K562 (cell line): ENCODE results near the gene HMOX2. TPM values are rescaled to one million over a fixed set of nuclear protein-coding genes. Genes with fewer than 3 reads are reported as not detected.

Experiments
- ATAC-seq: fragments of 200-7000 bp; cut with Tn5 transposase; 3 replicates; pipeline ENCODE4 v1.9.1; 2020; ENCODE audit warnings: moderate library complexity
- BruUV-seq: library from RNA; stranded (reverse); fragments of 400-500 nt; replicated peaks from 2 replicates; lab custom pipeline; 2021; lab: Mats Ljungman, UMichigan
- CTCF ChIA-PET: fragments of 300-600 bp; formaldehyde crosslinking; extraction: SDS; loops from one replicate; lab custom pipeline; 2021; ENCODE audit warnings: low intra/inter-chr PET ratio; lab: Yijun Ruan, JAX
- POLR2A ChIA-PET: fragments of 300-600, 350-650 bp; sonication (Branson Sonifier 250); formaldehyde crosslinking; extraction: SDS; loops from one replicate; lab custom pipeline; 2021; ENCODE audit warnings: antibody characterized with exemption, inconsistent platforms; lab: Yijun Ruan, JAX
- DNase-seq, 4 experiments: peaks; one replicate each; pipeline versions ENCODE4 v3.0.0 to v3.0.0-alpha.2; 2011 to 2018; ENCODE audit warnings: low spot score in 3 of 4, mixed read lengths in 3 of 4; ENCODE audit errors: extremely low read depth in 1 of 4
- FAIRE-seq: peaks from 2 replicates; lab custom pipeline; 2011; peaks lifted over from hg19 to GRCh38; lab: Jason Lieb, UNC
- H2AFZ ChIP-seq: 2 replicates; pipeline ENCODE4 v1.6.0; 2011; ENCODE audit warnings: low read depth, low read length, control low read depth, inconsistent platforms
- H3K27ac ChIP-seq: fragments of 200-600 bp; 3 replicates; pipeline ENCODE4 v1.8.0; 2011; ENCODE audit warnings: low read depth, mild to moderate bottlenecking, control low read depth, inconsistent platforms, low read length, moderate library complexity, mixed read lengths; ENCODE audit errors: extremely low read depth
- H3K27me3 ChIP-seq, 2 experiments: fragments of 300-600 bp in 1 of 2; 2 replicates in 1 of 2; 3 replicates in 1 of 2; pipeline versions ENCODE4 v1.6.0 to v1.8.0; 2011; ENCODE audit warnings: inconsistent platforms in 2 of 2, low read length in 2 of 2, mild to moderate bottlenecking in 1 of 2, mixed read lengths in 1 of 2, moderate library complexity in 1 of 2; ENCODE audit not compliant: control insufficient read depth in 2 of 2, insufficient read depth in 2 of 2
- H3K36me3 ChIP-seq: fragments of 300-600 bp; 3 replicates; pipeline ENCODE4 v1.8.0; 2011; ENCODE audit warnings: mild to moderate bottlenecking, low read length, inconsistent platforms; ENCODE audit not compliant: control insufficient read depth, insufficient read depth
- H3K4me1 ChIP-seq, 2 experiments: fragments of 200-600 bp in 1 of 2; replicated peaks in 1 of 2; 2 replicates in 1 of 2; 3 replicates in 1 of 2; pipeline versions ENCODE4 v1.5.1 to v1.8.0; 2011; ENCODE audit warnings: inconsistent platforms in 2 of 2, low read length in 2 of 2, mild to moderate bottlenecking in 1 of 2, mixed read lengths in 1 of 2, moderate library complexity in 1 of 2; ENCODE audit not compliant: control insufficient read depth in 2 of 2, insufficient read depth in 2 of 2
- H3K4me2 ChIP-seq: 2 replicates; pipeline ENCODE4 v1.6.1; 2011; ENCODE audit warnings: low read length, control low read depth, inconsistent platforms, mixed read lengths; ENCODE audit not compliant: insufficient read depth
- H3K4me3 ChIP-seq: fragments of 200-600 bp; sonication (generic), shearing (Covaris generic); 2 replicates; pipeline ENCODE4 v1.5.1; 2016; ENCODE audit warnings: control low read depth, inconsistent platforms
- H3K79me2 ChIP-seq: fragments of 200-600 bp; 3 replicates; pipeline ENCODE4 v1.8.0; 2011; ENCODE audit warnings: low read length, inconsistent platforms; ENCODE audit not compliant: control insufficient read depth, insufficient read depth
- H3K9ac ChIP-seq, 2 experiments: 2 replicates each; pipeline versions ENCODE4 v1.6.0 to v1.6.1; 2011; ENCODE audit warnings: low read depth in 2 of 2, low read length in 2 of 2, control low read depth in 1 of 2, inconsistent platforms in 1 of 2, mild to moderate bottlenecking in 1 of 2, mixed read lengths in 1 of 2; ENCODE audit not compliant: insufficient read depth in 1 of 2
- H3K9me1 ChIP-seq: one replicate; pipeline ENCODE4 v1.6.0; 2011; ENCODE audit warnings: inconsistent platforms, mild to moderate bottlenecking, low read length, moderate library complexity; ENCODE audit not compliant: control insufficient read depth, insufficient read depth
- H3K9me3 ChIP-seq: replicated peaks from 2 replicates; pipeline ENCODE4 v1.5.1; 2011; ENCODE audit warnings: low read depth, low read length, inconsistent platforms; ENCODE audit not compliant: control insufficient read depth, insufficient read depth
- H4K20me1 ChIP-seq: replicated peaks from 2 replicates; pipeline ENCODE4 v1.6.1; 2011; ENCODE audit warnings: low read length, inconsistent platforms, mixed read lengths; ENCODE audit not compliant: control insufficient read depth, insufficient read depth
- FOXK2 ChIP-seq, 2 experiments: fragments of 450-650 bp; IDR thresholded peaks in 1 of 2; conservative IDR thresholded peaks in 1 of 2; 2 replicates each; pipeline ENCODE4 v1.6.1; 2016; ENCODE audit warnings: low read depth in 2 of 2, mild to moderate bottlenecking in 1 of 2
- WGBS: fragments of 100-300 bp; shearing (Covaris generic); methylation state at CpG from one replicate; pipeline ENCODE4 v1.1.6; 2016; ENCODE audit warnings: low coverage, mixed read lengths; ENCODE audit not compliant: insufficient coverage; ENCODE audit errors: missing lambda C conversion rate; 5-methylcytosine and 5-hydroxymethylcytosine counted together
- in situ Hi-C: fragments of 300-500 bp; cut with MboI; formaldehyde crosslinking; loops from 4 replicates; pipeline ENCODE4 v1.15.0; 2018; ENCODE audit warnings: inconsistent platforms, mixed read lengths
- intact Hi-C: fragments of 100-400 bp; cut with micrococcal nuclease; formaldehyde crosslinking; loops from 2 replicates; pipeline ENCODE4 v1.14.2; 2022
- polyA plus RNA-seq, 8 experiments: library from polyadenylated mRNA; depleted of rRNA in 4 of 8; stranded (reverse) in 5 of 8; unstranded in 3 of 8; fragments of >200 nt; fragmentation: Nextera tagmentation in 2 of 8; fragmentation: Illumina TruSeq in 1 of 8; extraction: Ambion mirVana in 2 of 8; extraction: Trizol in 1 of 8; gene quantifications; 2 replicates each; pipeline versions ENCODE4 v1.2.1 to v1.2.3, GENCODE V29; 2011 to 2014; ENCODE audit warnings: inconsistent platforms in 1 of 8, missing spikeins in 1 of 8
- total RNA-seq, 7 experiments: library from RNA; depleted of rRNA in 6 of 7; stranded (reverse); fragments of >200 nt in 6 of 7; fragmentation: Illumina TruSeq in 2 of 7; extraction: Trizol in 2 of 7; gene quantifications; 2 replicates each; pipeline versions ENCODE4 v1.2.1 to v1.2.3, GENCODE V29; 2011 to 2021; ENCODE audit warnings: low replicate concordance in 1 of 7
- TF ChIP-seq, protein P1 (sequence below): sonication (generic); formaldehyde crosslinking; IDR thresholded peaks from 2 replicates; pipeline ENCODE4 v1.8.1; 2023; ENCODE audit warnings: mild to moderate bottlenecking, missing genetic modification reagents
- TF ChIP-seq, protein P2 (sequence below), 3 experiments: IDR thresholded peaks in 2 of 3; conservative IDR thresholded peaks in 1 of 3; 2 replicates each; pipeline ENCODE4 v1.5.1; 2011 to 2012; ENCODE audit warnings: low read length in 3 of 3, mild to moderate bottlenecking in 3 of 3, control low read depth in 2 of 3, improper control_type of control experiment in 1 of 3, inconsistent platforms in 1 of 3, low read depth in 1 of 3, mixed read lengths in 1 of 3, moderate library complexity in 1 of 3; ENCODE audit not compliant: insufficient read depth in 2 of 3

Gene HMOX2
- total and polyA plus RNA-seq, 9 of the 15 experiments (the other 6 are each of a cell fraction or from before 2014, with no cell fraction given): 26.8 to 87.4 (median 57.4) TPM

DNA sequence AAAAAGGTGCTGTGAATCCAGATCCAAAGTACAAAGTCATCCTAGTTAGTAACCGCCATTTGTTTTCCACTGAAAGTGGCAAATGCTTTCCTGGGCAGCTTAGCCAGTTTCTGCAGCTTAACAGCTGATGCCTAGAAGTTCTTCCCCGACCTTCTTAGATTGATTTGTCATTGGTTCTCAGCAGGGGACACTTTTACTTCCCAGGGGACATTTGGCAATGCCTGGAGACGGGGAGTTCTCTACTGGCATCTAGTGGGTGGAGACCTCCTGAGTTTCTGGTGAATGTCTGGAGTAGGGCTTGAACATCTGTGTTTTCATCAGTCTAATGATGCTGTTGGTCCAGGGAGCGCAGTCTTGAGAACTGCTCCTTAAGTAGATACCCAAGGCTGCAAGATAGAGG is 43.0 kb upstream of the HMOX2 start:
- Histone ChIP-seq H3K79me2 (peaks cover 72% of the 10 kb centered on the region), H4K20me1 (no peaks in the 10 kb centered on the region), H3K27me3 (no peaks in the 10 kb centered on the region), H3K9ac (peak overlapping the region; percentile 53 to 74; a peak in 3 of 4 replicates), H2AFZ (0 out of 2 replicates have a peak overlapping the region, but pooled peaks have one; percentile 76), H3K4me2 (peak overlapping the region; percentile 82), H3K4me1 (peaks cover 13 to 25% of the 10 kb centered on the region in 2 experiments; a peak in 4 of 5 replicates), H3K4me3 (peak overlapping the region; percentile 45), H3K9me3 (no peaks in the 10 kb centered on the region), H3K36me3 (peaks cover 76% of the 10 kb centered on the region), H3K27ac (peak overlapping the region; percentile 87), H3K9me1 (no peaks in the 10 kb centered on the region)
- ATAC-seq (peak; percentile 63), DNase-seq (peak in 1 of 4 experiments; percentile 46), FAIRE-seq (peak; percentile 70)
- POLR2A ChIA-PET: interaction anchor here (0.6 to 1.5 kb wide), 5 partner anchors 18 to 41 kb away, joined by 3 to 5 read pairs (median 3); partner anchors contain the start of gene NMRAL1
- 25% methylated on average over 4 of the region's 4 CpGs for WGBS
- CTCF ChIA-PET: no interaction called here
- BruUV-seq: no TSS peak
- TF ChIP-seq, protein P1, sequence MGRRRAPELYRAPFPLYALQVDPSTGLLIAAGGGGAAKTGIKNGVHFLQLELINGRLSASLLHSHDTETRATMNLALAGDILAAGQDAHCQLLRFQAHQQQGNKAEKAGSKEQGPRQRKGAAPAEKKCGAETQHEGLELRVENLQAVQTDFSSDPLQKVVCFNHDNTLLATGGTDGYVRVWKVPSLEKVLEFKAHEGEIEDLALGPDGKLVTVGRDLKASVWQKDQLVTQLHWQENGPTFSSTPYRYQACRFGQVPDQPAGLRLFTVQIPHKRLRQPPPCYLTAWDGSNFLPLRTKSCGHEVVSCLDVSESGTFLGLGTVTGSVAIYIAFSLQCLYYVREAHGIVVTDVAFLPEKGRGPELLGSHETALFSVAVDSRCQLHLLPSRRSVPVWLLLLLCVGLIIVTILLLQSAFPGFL (CRISPR knock-in tag): no peak
- TF ChIP-seq FOXK2 (conservative IDR thresholded peaks at IDR 0.05 in 1 of 2, IDR thresholded peaks at IDR 0.05 in 1 of 2; ENCODE audit: low read depth in 2 of 2): peak in 1 of 2 experiments; percentile 14; a peak in 1 of 4 replicates
- TF ChIP-seq, protein P2, sequence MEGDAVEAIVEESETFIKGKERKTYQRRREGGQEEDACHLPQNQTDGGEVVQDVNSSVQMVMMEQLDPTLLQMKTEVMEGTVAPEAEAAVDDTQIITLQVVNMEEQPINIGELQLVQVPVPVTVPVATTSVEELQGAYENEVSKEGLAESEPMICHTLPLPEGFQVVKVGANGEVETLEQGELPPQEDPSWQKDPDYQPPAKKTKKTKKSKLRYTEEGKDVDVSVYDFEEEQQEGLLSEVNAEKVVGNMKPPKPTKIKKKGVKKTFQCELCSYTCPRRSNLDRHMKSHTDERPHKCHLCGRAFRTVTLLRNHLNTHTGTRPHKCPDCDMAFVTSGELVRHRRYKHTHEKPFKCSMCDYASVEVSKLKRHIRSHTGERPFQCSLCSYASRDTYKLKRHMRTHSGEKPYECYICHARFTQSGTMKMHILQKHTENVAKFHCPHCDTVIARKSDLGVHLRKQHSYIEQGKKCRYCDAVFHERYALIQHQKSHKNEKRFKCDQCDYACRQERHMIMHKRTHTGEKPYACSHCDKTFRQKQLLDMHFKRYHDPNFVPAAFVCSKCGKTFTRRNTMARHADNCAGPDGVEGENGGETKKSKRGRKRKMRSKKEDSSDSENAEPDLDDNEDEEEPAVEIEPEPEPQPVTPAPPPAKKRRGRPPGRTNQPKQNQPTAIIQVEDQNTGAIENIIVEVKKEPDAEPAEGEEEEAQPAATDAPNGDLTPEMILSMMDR (IDR thresholded peaks at IDR 0.05 in 2 of 3, conservative IDR thresholded peaks at IDR 0.05 in 1 of 3; ENCODE audit: insufficient read depth in 2 of 3, low read depth in 1 of 3, low read length in 3 of 3): peak; percentile 13 to 27 (median 22); a peak in 2 of 6 replicates
- in situ Hi-C loops (no loop called here), intact Hi-C loops (no loop called here)
